ENCODE data around the gene PGR.

Gene PGR

GRCh38 chr11:101049123-101049522 is 80.5 kb downstream of the PGR start:
- no peak overlapping the region for H3K18ac ChIP-seq (ENCODE audit: low read length)
- H2BK120ac ChIP-seq (ENCODE audit: low read depth, low read length), result no peak overlapping the region
- H3K9ac ChIP-seq (ENCODE audit: low read depth, low read length, poor library complexity), result no peak overlapping the region
- H3K4ac ChIP-seq (ENCODE audit: low read length), result no peak overlapping the region
- H3K23ac ChIP-seq (ENCODE audit: low read depth, low read length, poor library complexity), result no peak overlapping the region
- no peaks in the 10 kb centered on the region for H3K4me1 ChIP-seq (ENCODE audit: control insufficient read depth in 2 of 2, insufficient read depth in 1 of 2, low read depth in 1 of 2, low read length in 2 of 2)
- H3K27me3 ChIP-seq (ENCODE audit: control insufficient read depth in 3 of 3, insufficient read depth in 3 of 3, low read depth in 1 of 3, low read length in 3 of 3), result no peaks in the 10 kb centered on the region
- no peak overlapping the region for H4K91ac ChIP-seq (ENCODE audit: low read depth, low read length, poor library complexity)
- H3K4me2 ChIP-seq (ENCODE audit: insufficient read depth, low read length, poor library complexity, severe bottlenecking), result no peak overlapping the region
- H3K36me3 ChIP-seq (replicated peaks in 1 of 2; ENCODE audit: control insufficient read depth in 2 of 2, insufficient read depth in 2 of 2, low read length in 2 of 2), result no peaks in the 10 kb centered on the region
- H3K27ac ChIP-seq (replicated peaks; ENCODE audit: low read length), result no peak overlapping the region
- H3K9me3 ChIP-seq (replicated peaks in 1 of 2; ENCODE audit: control insufficient read depth in 2 of 2, insufficient read depth in 1 of 2, low read depth in 1 of 2, low read length in 2 of 2), result no peaks in the 10 kb centered on the region
- no peak overlapping the region for H2AFZ ChIP-seq (ENCODE audit: low read length)
- H2BK5ac ChIP-seq (ENCODE audit: low read length), result no peak overlapping the region
- H2BK12ac ChIP-seq (ENCODE audit: low read length), result no peak overlapping the region
- no peak overlapping the region for H3K14ac ChIP-seq (ENCODE audit: low read length)
- no peaks in the 10 kb centered on the region for H3K79me1 ChIP-seq (ENCODE audit: low read depth, low read length)
- DNase-seq (ENCODE audit: low spot score), result no peak
- no peak overlapping the region for H4K8ac ChIP-seq (ENCODE audit: low read depth, low read length)
- WGBS, 2 donors (ENCODE audit: extremely low coverage in 2 of 2, insufficient read length in 2 of 2, insufficient replicate concordance in 1 of 2), result no CpG with 5 or more reads among the region's 4 CpGs
- H3K4me3 ChIP-seq (ENCODE audit: low read length in 2 of 2), result no peak overlapping the region
- no peak overlapping the region for H2AK5ac ChIP-seq (ENCODE audit: low read depth, low read length)
- no peak overlapping the region for H2BK15ac ChIP-seq (ENCODE audit: low read length)

GRCh38 chr11:101048479-101048878 is 81.1 kb downstream of the PGR start:
- H3K4me3 ChIP-seq (ENCODE audit: low read length in 2 of 2), result no peak overlapping the region
- no peaks in the 10 kb centered on the region for H3K9me3 ChIP-seq (replicated peaks in 1 of 2; ENCODE audit: control insufficient read depth in 2 of 2, insufficient read depth in 1 of 2, low read depth in 1 of 2, low read length in 2 of 2)
- no peaks in the 10 kb centered on the region for H3K79me1 ChIP-seq (ENCODE audit: low read depth, low read length)
- no peak overlapping the region for H3K18ac ChIP-seq (ENCODE audit: low read length)
- H3K36me3 ChIP-seq (replicated peaks in 1 of 2; ENCODE audit: control insufficient read depth in 2 of 2, insufficient read depth in 2 of 2, low read length in 2 of 2), result no peaks in the 10 kb centered on the region
- no peak overlapping the region for H2BK15ac ChIP-seq (ENCODE audit: low read length)
- no peak overlapping the region for H3K4me2 ChIP-seq (ENCODE audit: insufficient read depth, low read length, poor library complexity, severe bottlenecking)
- no peak overlapping the region for H3K9ac ChIP-seq (ENCODE audit: low read depth, low read length, poor library complexity)
- no peak overlapping the region for H2AFZ ChIP-seq (ENCODE audit: low read length)
- H2BK12ac ChIP-seq (ENCODE audit: low read length), result no peak overlapping the region
- no peak overlapping the region for H4K91ac ChIP-seq (ENCODE audit: low read depth, low read length, poor library complexity)
- no peak overlapping the region for H2AK5ac ChIP-seq (ENCODE audit: low read depth, low read length)
- H3K27ac ChIP-seq (replicated peaks; ENCODE audit: low read length), result no peak overlapping the region
- H3K23ac ChIP-seq (ENCODE audit: low read depth, low read length, poor library complexity), result no peak overlapping the region
- H2BK120ac ChIP-seq (ENCODE audit: low read depth, low read length), result no peak overlapping the region
- H3K4ac ChIP-seq (ENCODE audit: low read length), result no peak overlapping the region
- no peaks in the 10 kb centered on the region for H3K27me3 ChIP-seq (ENCODE audit: control insufficient read depth in 3 of 3, insufficient read depth in 3 of 3, low read depth in 1 of 3, low read length in 3 of 3)
- H3K4me1 ChIP-seq (ENCODE audit: control insufficient read depth in 2 of 2, insufficient read depth in 1 of 2, low read depth in 1 of 2, low read length in 2 of 2), result no peaks in the 10 kb centered on the region
- no peak overlapping the region for H3K14ac ChIP-seq (ENCODE audit: low read length)
- H4K8ac ChIP-seq (ENCODE audit: low read depth, low read length), result no peak overlapping the region
- no peak overlapping the region for H2BK5ac ChIP-seq (ENCODE audit: low read length)
- WGBS, 2 donors (ENCODE audit: extremely low coverage in 2 of 2, insufficient read length in 2 of 2, insufficient replicate concordance in 1 of 2), result no CpG with 5 or more reads among the region's 5 CpGs
- DNase-seq (ENCODE audit: low spot score), result no peak

GRCh38 chr11:101046947-101047346 is 82.7 kb downstream of the PGR start:
- H3K4me2 ChIP-seq (ENCODE audit: insufficient read depth, low read length, poor library complexity, severe bottlenecking), result no peak overlapping the region
- H3K9me3 ChIP-seq (replicated peaks in 1 of 2; ENCODE audit: control insufficient read depth in 2 of 2, insufficient read depth in 1 of 2, low read depth in 1 of 2, low read length in 2 of 2), result no peaks in the 10 kb centered on the region
- no peak overlapping the region for H3K27ac ChIP-seq (replicated peaks; ENCODE audit: low read length)
- H4K91ac ChIP-seq (ENCODE audit: low read depth, low read length, poor library complexity), result no peak overlapping the region
- H3K79me1 ChIP-seq (ENCODE audit: low read depth, low read length), result no peaks in the 10 kb centered on the region
- H4K8ac ChIP-seq (ENCODE audit: low read depth, low read length), result no peak overlapping the region
- no peak overlapping the region for H3K4ac ChIP-seq (ENCODE audit: low read length)
- no peak for DNase-seq (ENCODE audit: low spot score)
- H3K36me3 ChIP-seq (replicated peaks in 1 of 2; ENCODE audit: control insufficient read depth in 2 of 2, insufficient read depth in 2 of 2, low read length in 2 of 2), result no peaks in the 10 kb centered on the region
- no peak overlapping the region for H3K4me3 ChIP-seq (ENCODE audit: low read length in 2 of 2)
- H3K4me1 ChIP-seq (ENCODE audit: control insufficient read depth in 2 of 2, insufficient read depth in 1 of 2, low read depth in 1 of 2, low read length in 2 of 2), result no peaks in the 10 kb centered on the region
- H3K9ac ChIP-seq (ENCODE audit: low read depth, low read length, poor library complexity), result no peak overlapping the region
- H2BK5ac ChIP-seq (ENCODE audit: low read length), result no peak overlapping the region
- H2BK120ac ChIP-seq (ENCODE audit: low read depth, low read length), result no peak overlapping the region
- H2AFZ ChIP-seq (ENCODE audit: low read length), result no peak overlapping the region
- H3K23ac ChIP-seq (ENCODE audit: low read depth, low read length, poor library complexity), result no peak overlapping the region
- no peak overlapping the region for H2BK15ac ChIP-seq (ENCODE audit: low read length)
- no CpG with 5 or more reads among the region's 2 CpGs for WGBS, 2 donors (ENCODE audit: extremely low coverage in 2 of 2, insufficient read length in 2 of 2, insufficient replicate concordance in 1 of 2)
- H3K18ac ChIP-seq (ENCODE audit: low read length), result no peak overlapping the region
- H2BK12ac ChIP-seq (ENCODE audit: low read length), result no peak overlapping the region
- H3K14ac ChIP-seq (ENCODE audit: low read length), result no peak overlapping the region
- no peak overlapping the region for H2AK5ac ChIP-seq (ENCODE audit: low read depth, low read length)
- H3K27me3 ChIP-seq (ENCODE audit: control insufficient read depth in 3 of 3, insufficient read depth in 3 of 3, low read depth in 1 of 3, low read length in 3 of 3), result no peaks in the 10 kb centered on the region

- H4K8ac ChIP-seq (ENCODE audit: low read depth, low read length), result no peak overlapping the region
- H3K4me3 ChIP-seq (ENCODE audit: low read length in 2 of 2), result no peak overlapping the region
- H2BK15ac ChIP-seq (ENCODE audit: low read length), result no peak overlapping the region
- no peak overlapping the region for H3K23ac ChIP-seq (ENCODE audit: low read depth, low read length, poor library complexity)
- H2BK5ac ChIP-seq (ENCODE audit: low read length), result no peak overlapping the region
- no peak overlapping the region for H2BK120ac ChIP-seq (ENCODE audit: low read depth, low read length)
- H3K36me3 ChIP-seq (replicated peaks in 1 of 2; ENCODE audit: control insufficient read depth in 2 of 2, insufficient read depth in 2 of 2, low read length in 2 of 2), result no peaks in the 10 kb centered on the region
- H3K14ac ChIP-seq (ENCODE audit: low read length), result no peak overlapping the region
- no peaks in the 10 kb centered on the region for H3K9me3 ChIP-seq (replicated peaks in 1 of 2; ENCODE audit: control insufficient read depth in 2 of 2, insufficient read depth in 1 of 2, low read depth in 1 of 2, low read length in 2 of 2)
- no CpG with 5 or more reads among the region's 1 CpG for WGBS, 2 donors (ENCODE audit: extremely low coverage in 2 of 2, insufficient read length in 2 of 2, insufficient replicate concordance in 1 of 2)
- H2AFZ ChIP-seq (ENCODE audit: low read length), result no peak overlapping the region
- H4K91ac ChIP-seq (ENCODE audit: low read depth, low read length, poor library complexity), result no peak overlapping the region
- no peak overlapping the region for H2AK5ac ChIP-seq (ENCODE audit: low read depth, low read length)
- no peaks in the 10 kb centered on the region for H3K4me1 ChIP-seq (ENCODE audit: control insufficient read depth in 2 of 2, insufficient read depth in 1 of 2, low read depth in 1 of 2, low read length in 2 of 2)
- H3K79me1 ChIP-seq (ENCODE audit: low read depth, low read length), result no peaks in the 10 kb centered on the region
- no peak for DNase-seq (ENCODE audit: low spot score)
- H3K9ac ChIP-seq (ENCODE audit: low read depth, low read length, poor library complexity), result no peak overlapping the region
- H3K4me2 ChIP-seq (ENCODE audit: insufficient read depth, low read length, poor library complexity, severe bottlenecking), result no peak overlapping the region
- H2BK12ac ChIP-seq (ENCODE audit: low read length), result no peak overlapping the region
- no peak overlapping the region for H3K4ac ChIP-seq (ENCODE audit: low read length)
- no peak overlapping the region for H3K18ac ChIP-seq (ENCODE audit: low read length)
- H3K27ac ChIP-seq (replicated peaks; ENCODE audit: low read length), result no peak overlapping the region
- H3K27me3 ChIP-seq (ENCODE audit: control insufficient read depth in 3 of 3, insufficient read depth in 3 of 3, low read depth in 1 of 3, low read length in 3 of 3), result no peaks in the 10 kb centered on the region
Observed at GRCh38 chr11:101045415-101045814, 84.2 kb downstream of the PGR start.
